Liver (tissue), 9 donors: Measurements from ENCODE around the gene CSAD. TPM values are rescaled to one million over a fixed set of nuclear protein-coding genes. Genes with fewer than 3 reads are reported as not detected.

Source experiments
- DNase-seq: peaks from one replicate; pipeline ENCODE4 v3.0.0-alpha.2; 2017; ENCODE audit warnings: low spot score
- H3K27ac ChIP-seq, 2 donors: one replicate each; pipeline ENCODE4 v1.7.0; 2013; ENCODE audit warnings: inconsistent platforms in 2 of 2, low read length in 2 of 2, control low read depth in 1 of 2, low read depth in 1 of 2, mild to moderate bottlenecking in 1 of 2
- H3K27me3 ChIP-seq, 4 donors: one replicate each; pipeline versions ENCODE4 v1.6.1 to v1.7.0; 2013; ENCODE audit warnings: low read length in 3 of 4, inconsistent platforms in 1 of 4, mild to moderate bottlenecking in 1 of 4, moderate library complexity in 1 of 4; ENCODE audit not compliant: control insufficient read depth in 4 of 4, insufficient read depth in 4 of 4
- H3K36me3 ChIP-seq, 4 donors: one replicate each; pipeline versions ENCODE4 v1.6.1 to v1.7.0; 2013; ENCODE audit warnings: low read length in 3 of 4, mild to moderate bottlenecking in 3 of 4, low read depth in 1 of 4, moderate library complexity in 1 of 4; ENCODE audit not compliant: control insufficient read depth in 4 of 4, insufficient read depth in 3 of 4
- H3K4me1 ChIP-seq, 4 donors: one replicate each; pipeline versions ENCODE4 v1.6.1 to v1.7.0; 2013; ENCODE audit warnings: low read length in 3 of 4, mild to moderate bottlenecking in 3 of 4, moderate library complexity in 1 of 4; ENCODE audit not compliant: control insufficient read depth in 4 of 4, insufficient read depth in 4 of 4
- H3K4me3 ChIP-seq, 3 donors: one replicate each; pipeline versions ENCODE4 v1.6.1 to v1.7.0; 2013; ENCODE audit warnings: low read length in 3 of 3, control low read depth in 1 of 3, low read depth in 1 of 3, mild to moderate bottlenecking in 1 of 3
- H3K9ac ChIP-seq, 2 donors: one replicate each; pipeline ENCODE4 v1.7.0; 2013; ENCODE audit warnings: low read length in 2 of 2, mild to moderate bottlenecking in 2 of 2, moderate library complexity in 2 of 2, control low read depth in 1 of 2, low read depth in 1 of 2
- H3K9me3 ChIP-seq, 4 donors: one replicate each; pipeline versions ENCODE4 v1.6.1 to v1.7.0; 2013; ENCODE audit warnings: low read length in 3 of 4; ENCODE audit not compliant: control insufficient read depth in 4 of 4
- FOXA1 ChIP-seq: IDR thresholded peaks from 2 replicates; pipeline ENCODE4 v1.6.1; 2016; ENCODE audit warnings: antibody characterized with exemption
- FOXA2 ChIP-seq: IDR thresholded peaks from 2 replicates; pipeline ENCODE4 v1.6.1; 2016; ENCODE audit warnings: antibody characterized with exemption
- GABPA ChIP-seq, 2 donors: IDR thresholded peaks in 1 of 2; conservative IDR thresholded peaks in 1 of 2; 2 replicates each; pipeline ENCODE4 v1.6.1; 2016; ENCODE audit warnings: antibody characterized with exemption in 2 of 2, mild to moderate bottlenecking in 1 of 2, moderate library complexity in 1 of 2
- HNF4G ChIP-seq: IDR thresholded peaks from 2 replicates; pipeline ENCODE4 v1.6.1; 2016; ENCODE audit warnings: antibody characterized with exemption
- JUND ChIP-seq, 2 donors: IDR thresholded peaks; 2 replicates each; pipeline ENCODE4 v1.6.1; 2016; ENCODE audit warnings: antibody characterized with exemption in 2 of 2
- NR2F2 ChIP-seq: IDR thresholded peaks from 2 replicates; pipeline ENCODE4 v1.6.1; 2016; ENCODE audit warnings: antibody characterized with exemption
- YY1 ChIP-seq: IDR thresholded peaks from 2 replicates; pipeline ENCODE4 v1.6.1; 2016; ENCODE audit warnings: antibody characterized with exemption, mild to moderate bottlenecking
- WGBS: extraction: QIAGEN DNeasy Blood & Tissue Kit; methylation state at CpG from one replicate; pipeline ENCODE4 v1.1.7; 2013; 5-methylcytosine and 5-hydroxymethylcytosine counted together
- polyA plus RNA-seq, 2 donors: library from polyadenylated mRNA; stranded (reverse) in 1 of 2; unstranded in 1 of 2; fragments of 200-250 nt in 1 of 2; fragments of >200 nt in 1 of 2; fragmentation: Nextera tagmentation in 1 of 2; extraction: Ambion mirVana in 1 of 2; gene quantifications; one replicate each; pipeline versions ENCODE4 v1.2.1 to v1.2.3, GENCODE V29; 2013 to 2015
- total RNA-seq, 2 donors: library from RNA; depleted of rRNA; stranded (reverse); fragments of >200 nt; gene quantifications; one replicate each; pipeline ENCODE4 v1.2.3, GENCODE V29; 2014
- TF ChIP-seq, protein P1 (sequence below): fragments of 150-350 bp; IDR thresholded peaks from 2 replicates; pipeline ENCODE4 v1.5.1; 2017; ENCODE audit warnings: improper control_type of control experiment, low read depth, low read length; ENCODE audit not compliant: missing input control
- TF ChIP-seq, protein P2 (sequence below): IDR thresholded peaks from 2 replicates; pipeline ENCODE4 v1.6.1; 2016; ENCODE audit warnings: antibody characterized with exemption
- donor health status: healthy.
- donor health status: healthy.
- donor health status: healthy.
- donor health status: healthy.
- donor health status: healthy.

CSAD gene
- total and polyA plus RNA-seq, 4 donors, result 4.4 to 41.5 (median 35.1) TPM

DNA sequence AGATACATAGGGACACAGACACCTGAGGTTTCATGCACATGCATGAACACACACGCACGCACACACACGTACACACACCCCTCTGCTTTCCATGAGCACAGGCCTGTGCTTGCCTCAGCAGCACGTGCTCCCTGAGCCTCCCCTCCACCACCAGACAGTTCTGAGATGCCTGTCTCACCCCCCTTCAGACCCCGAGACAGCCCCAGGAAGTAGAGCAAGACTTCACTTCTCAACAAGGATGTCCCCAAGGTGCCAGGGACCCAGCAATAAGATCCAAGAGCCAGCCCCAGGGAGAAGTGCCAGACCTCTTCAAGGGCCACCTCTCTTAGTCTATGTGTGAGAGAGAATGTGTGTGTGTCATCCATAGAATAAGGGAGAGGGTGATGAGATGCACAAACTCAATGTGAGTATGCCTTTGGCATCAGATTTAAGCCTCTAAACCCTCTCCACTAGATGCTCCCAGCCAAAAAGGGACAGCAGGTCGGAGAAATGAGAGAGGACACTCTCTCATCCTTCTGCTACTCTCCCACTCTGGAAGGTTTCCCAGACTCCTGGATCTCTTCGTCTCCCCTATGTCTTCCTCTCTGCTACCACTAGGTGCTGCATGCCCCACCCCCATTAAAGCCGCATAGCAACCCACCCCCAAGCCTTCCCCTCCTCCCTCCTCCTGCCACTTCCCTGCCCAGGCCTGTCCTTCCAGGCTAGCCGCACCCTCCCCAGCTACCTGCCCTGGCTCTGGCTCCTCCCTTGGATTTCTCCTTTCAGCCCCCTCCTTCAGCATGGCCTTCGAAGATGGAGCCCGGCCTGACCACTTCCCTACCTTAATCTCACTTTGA is 43.6 kb upstream of the CSAD start:
- no peak for TF ChIP-seq YY1
- no peak for TF ChIP-seq FOXA2
- no peak for TF ChIP-seq HNF4G
- TF ChIP-seq, protein P1, sequence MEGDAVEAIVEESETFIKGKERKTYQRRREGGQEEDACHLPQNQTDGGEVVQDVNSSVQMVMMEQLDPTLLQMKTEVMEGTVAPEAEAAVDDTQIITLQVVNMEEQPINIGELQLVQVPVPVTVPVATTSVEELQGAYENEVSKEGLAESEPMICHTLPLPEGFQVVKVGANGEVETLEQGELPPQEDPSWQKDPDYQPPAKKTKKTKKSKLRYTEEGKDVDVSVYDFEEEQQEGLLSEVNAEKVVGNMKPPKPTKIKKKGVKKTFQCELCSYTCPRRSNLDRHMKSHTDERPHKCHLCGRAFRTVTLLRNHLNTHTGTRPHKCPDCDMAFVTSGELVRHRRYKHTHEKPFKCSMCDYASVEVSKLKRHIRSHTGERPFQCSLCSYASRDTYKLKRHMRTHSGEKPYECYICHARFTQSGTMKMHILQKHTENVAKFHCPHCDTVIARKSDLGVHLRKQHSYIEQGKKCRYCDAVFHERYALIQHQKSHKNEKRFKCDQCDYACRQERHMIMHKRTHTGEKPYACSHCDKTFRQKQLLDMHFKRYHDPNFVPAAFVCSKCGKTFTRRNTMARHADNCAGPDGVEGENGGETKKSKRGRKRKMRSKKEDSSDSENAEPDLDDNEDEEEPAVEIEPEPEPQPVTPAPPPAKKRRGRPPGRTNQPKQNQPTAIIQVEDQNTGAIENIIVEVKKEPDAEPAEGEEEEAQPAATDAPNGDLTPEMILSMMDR, result no peak
- H3K9ac ChIP-seq, result no peak overlapping the region
- no peak for DNase-seq

DNA sequence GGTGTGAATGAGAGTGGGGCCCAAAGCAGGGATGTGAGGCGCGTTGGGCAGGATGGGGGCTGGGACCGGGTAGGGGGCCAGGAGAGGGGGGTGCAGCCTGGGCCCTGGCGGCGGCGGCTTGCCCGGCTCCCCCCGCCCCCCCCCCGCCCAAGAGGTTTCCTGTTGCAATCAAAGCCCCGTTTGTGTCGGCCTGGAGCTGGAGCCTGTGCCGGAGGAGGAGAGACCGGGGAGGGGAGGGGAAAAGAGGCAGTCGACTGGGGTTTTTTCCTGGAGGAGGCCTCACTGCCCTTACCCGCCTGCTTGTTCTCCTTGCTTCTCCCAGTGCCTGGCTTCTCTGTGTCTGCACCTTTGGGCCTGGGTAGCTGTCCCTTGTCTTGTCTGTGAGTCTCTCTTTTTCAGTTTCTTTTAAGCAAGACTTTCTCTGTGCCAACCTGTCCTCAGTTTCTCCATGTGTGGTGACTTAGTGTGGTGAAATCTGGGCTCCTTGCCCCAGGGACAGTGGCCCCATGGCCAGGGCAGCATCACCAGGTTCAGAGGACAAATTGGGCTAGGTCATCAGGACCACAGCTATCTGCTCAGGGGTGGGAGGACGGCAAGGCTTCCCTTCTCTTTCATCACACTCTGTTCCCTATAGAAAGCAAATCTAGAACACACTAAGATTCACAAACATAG is 42.8 kb upstream of the CSAD start:
- no peaks in the 10 kb centered on the region for H3K27me3 ChIP-seq

More for the DNA sequence above, 43.6 kb upstream of the CSAD start:
- Histone ChIP-seq H3K27ac (no peak overlapping the region), H3K27me3 (no peaks in the 10 kb centered on the region), H3K4me1 (peaks cover 0 to 19% (median 10%) of the 10 kb centered on the region in 4 donors), H3K9me3 (no peaks in the 10 kb centered on the region), H3K4me3 (no peak overlapping the region), H3K36me3 (no peaks in the 10 kb centered on the region)
- 76% methylated on average over 11 of the region's 11 CpGs for WGBS

DNA sequence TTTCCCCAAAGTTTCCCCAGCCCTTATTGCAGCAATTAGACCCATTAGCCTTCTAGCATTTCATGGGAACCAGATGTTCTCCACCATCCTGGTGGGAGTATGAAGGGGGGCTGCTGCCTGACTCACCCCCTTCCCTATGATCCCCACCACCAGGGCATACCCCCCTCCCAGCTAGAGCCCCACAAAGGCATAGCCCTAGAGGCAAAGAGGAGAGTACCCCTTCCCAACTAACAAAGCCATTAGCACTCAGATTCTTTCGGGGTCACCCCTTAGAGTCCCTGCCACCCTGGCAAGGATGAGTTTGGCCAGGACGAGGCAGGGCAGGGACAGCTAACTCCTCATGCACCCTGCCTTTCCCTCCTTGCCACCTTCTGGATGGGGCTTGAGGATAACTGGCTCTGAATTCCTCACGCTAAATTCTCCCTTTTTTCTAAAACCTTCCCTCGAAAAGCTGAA is 42.1 kb upstream of the CSAD start:
- H3K9ac ChIP-seq, result no peak overlapping the region
- no peak overlapping the region for H3K4me3 ChIP-seq
- no peaks in the 10 kb centered on the region for H3K27me3 ChIP-seq
- no peaks in the 10 kb centered on the region for H3K36me3 ChIP-seq
- H3K9me3 ChIP-seq, result no peaks in the 10 kb centered on the region
- DNase-seq, result no peak
- 62% methylated on average over 4 of the region's 4 CpGs for WGBS
- H3K4me1 ChIP-seq, result peaks cover 0 to 20% (median 10%) of the 10 kb centered on the region in 4 donors
- TF ChIP-seq, protein P2, sequence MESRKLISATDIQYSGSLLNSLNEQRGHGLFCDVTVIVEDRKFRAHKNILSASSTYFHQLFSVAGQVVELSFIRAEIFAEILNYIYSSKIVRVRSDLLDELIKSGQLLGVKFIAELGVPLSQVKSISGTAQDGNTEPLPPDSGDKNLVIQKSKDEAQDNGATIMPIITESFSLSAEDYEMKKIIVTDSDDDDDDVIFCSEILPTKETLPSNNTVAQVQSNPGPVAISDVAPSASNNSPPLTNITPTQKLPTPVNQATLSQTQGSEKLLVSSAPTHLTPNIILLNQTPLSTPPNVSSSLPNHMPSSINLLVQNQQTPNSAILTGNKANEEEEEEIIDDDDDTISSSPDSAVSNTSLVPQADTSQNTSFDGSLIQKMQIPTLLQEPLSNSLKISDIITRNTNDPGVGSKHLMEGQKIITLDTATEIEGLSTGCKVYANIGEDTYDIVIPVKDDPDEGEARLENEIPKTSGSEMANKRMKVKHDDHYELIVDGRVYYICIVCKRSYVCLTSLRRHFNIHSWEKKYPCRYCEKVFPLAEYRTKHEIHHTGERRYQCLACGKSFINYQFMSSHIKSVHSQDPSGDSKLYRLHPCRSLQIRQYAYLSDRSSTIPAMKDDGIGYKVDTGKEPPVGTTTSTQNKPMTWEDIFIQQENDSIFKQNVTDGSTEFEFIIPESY, result no peak
- TF ChIP-seq FOXA2, result no peak
- peak overlapping the region in 1 of 2 donors; percentile 98 for H3K27ac ChIP-seq

More for the DNA sequence above, 42.8 kb upstream of the CSAD start:
- no peak for DNase-seq
- Histone ChIP-seq H3K9me3 (no peaks in the 10 kb centered on the region), H3K4me1 (peaks cover 0 to 19% (median 10%) of the 10 kb centered on the region in 4 donors), H3K27ac (no peak overlapping the region), H3K4me3 (no peak overlapping the region), H3K36me3 (no peaks in the 10 kb centered on the region), H3K9ac (no peak overlapping the region)
- TF ChIP-seq FOXA2 (no peak), JUND (IDR thresholded peaks at IDR 0.05) (no peak), FOXA1 (no peak), GABPA (IDR thresholded peaks at IDR 0.05 in 1 of 2, conservative IDR thresholded peaks at IDR 0.05 in 1 of 2) (no peak), NR2F2 (no peak)
- 36% methylated on average over 16 of the region's 16 CpGs for WGBS
